ENCODE measurements around the gene BLNK. TPM values are rescaled to one million over a fixed set of nuclear protein-coding genes. Genes with fewer than 3 reads are reported as not detected.

Gene BLNK
- total RNA-seq, 1 donor: not detected

DNA sequence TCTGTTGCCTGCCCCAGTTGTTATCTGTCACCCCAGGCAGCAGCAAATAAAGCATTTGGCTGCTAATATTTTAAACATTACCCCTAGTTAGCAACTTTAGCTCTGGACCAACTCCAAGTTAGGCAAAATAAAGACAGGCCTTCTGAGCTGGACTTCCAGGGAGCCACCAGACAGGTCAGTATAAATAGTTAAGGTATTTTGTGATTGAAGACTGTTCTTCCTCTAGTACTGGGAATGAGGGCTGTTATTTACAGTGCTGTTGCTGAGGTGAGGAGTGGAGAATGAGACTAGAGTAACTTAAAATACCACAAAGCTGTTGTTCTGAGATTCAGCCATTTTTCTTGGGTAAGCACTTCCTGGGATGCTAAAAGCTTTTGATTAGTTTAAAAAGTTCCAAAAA lies 101.1 kb downstream of the BLNK start:
- H3K4me3 ChIP-seq (ENCODE audit: low read depth, low read length): no peak overlapping the region
- no peak for DNase-seq (ENCODE audit: low read depth)
- no peak for TF ChIP-seq CTCF (IDR thresholded peaks at IDR 0.05; ENCODE audit: insufficient read depth, low read depth, low read length)

DNA sequence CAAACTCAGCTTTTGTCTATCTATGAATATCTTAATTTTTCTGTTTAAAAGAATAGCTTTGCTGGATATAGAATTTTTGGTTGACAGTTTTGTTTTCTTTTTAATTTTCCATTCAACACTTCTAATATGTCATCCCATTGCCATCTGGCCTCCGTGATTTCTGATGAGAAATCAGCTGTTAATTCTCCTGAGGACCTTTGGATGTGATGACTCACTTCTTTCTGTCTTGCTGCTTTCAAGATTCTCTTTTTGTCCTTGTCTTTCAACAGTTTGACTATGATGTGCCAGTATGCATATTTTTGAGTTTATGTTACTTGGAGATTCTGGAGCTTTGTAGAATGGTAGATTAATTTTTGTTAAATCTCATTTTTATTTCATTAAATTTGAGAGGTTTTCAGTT lies 102.8 kb downstream of the BLNK start:
- H3K4me3 ChIP-seq (ENCODE audit: low read depth, low read length): no peak overlapping the region
- TF ChIP-seq CTCF (IDR thresholded peaks at IDR 0.05; ENCODE audit: insufficient read depth, low read depth, low read length): no peak
- DNase-seq (ENCODE audit: low read depth): no peak

GRCh38 chr10:96165726-96166125 lies 105.6 kb downstream of the BLNK start:
- no peak overlapping the region for H3K4me3 ChIP-seq (ENCODE audit: low read depth, low read length)

DNA sequence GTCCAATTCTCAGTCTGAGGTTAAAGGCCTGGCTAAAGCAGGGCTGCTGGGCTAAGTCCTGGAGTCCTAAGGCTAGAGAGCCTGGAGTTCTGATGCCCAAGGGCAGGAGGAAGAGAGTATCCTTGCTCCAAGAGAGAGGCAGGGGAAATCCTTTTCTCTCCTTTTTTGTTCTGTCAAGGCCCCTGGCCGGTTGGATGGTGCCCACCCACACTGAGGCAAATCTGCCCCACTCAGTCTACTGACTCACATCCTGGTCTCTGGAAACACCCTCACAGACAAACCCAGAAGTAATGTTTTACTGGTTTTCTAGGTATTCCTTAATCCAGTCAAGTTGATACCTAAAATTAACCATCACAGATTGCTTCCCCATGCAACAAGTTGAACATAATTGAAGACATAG lies 118.3 kb downstream of the BLNK start:
- no peak for DNase-seq (ENCODE audit: low read depth)
- TF ChIP-seq CTCF (IDR thresholded peaks at IDR 0.05; ENCODE audit: insufficient read depth, low read depth, low read length): no peak
- no peak overlapping the region for H3K4me3 ChIP-seq (ENCODE audit: low read depth, low read length)

More at GRCh38 chr10:96165726-96166125, 105.6 kb downstream of the BLNK start:
- TF ChIP-seq CTCF (IDR thresholded peaks at IDR 0.05; ENCODE audit: insufficient read depth, low read depth, low read length): no peak
- DNase-seq (ENCODE audit: low read depth): no peak

DNA sequence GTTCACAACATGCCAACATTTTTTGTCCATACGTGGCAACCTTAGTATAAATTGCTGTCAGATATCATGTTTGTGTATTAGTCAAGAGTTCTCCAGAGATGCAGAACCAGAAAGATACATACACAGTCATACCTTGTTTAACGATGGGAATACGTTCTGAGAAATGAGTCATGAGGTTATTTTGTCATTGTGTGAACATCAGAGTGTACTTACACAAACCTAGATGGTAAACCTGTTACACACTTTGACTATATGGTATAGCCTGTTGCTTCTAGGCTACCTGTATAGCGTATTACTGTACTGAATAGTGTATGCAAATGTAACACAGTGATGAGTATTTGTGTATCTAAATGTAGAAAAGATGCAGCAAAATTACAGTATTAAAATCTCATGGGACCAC lies 118.9 kb downstream of the BLNK start:
- no peak for TF ChIP-seq CTCF (IDR thresholded peaks at IDR 0.05; ENCODE audit: insufficient read depth, low read depth, low read length)
- no peak for DNase-seq (ENCODE audit: low read depth)
- no peak overlapping the region for H3K4me3 ChIP-seq (ENCODE audit: low read depth, low read length)

Other genes starting within 250 kb of the BLNK start
- 5.8 and 7.8 TPM in 2 replicates for gene CCNJ, start 228.0 kb downstream of the BLNK start, total RNA-seq
- gene ZNF518A, start 141.3 kb downstream of the BLNK start, total RNA-seq: 13.5 and 19.9 TPM in 2 replicates
- not detected in 2 replicates for gene DNTT, start 32.9 kb upstream of the BLNK start, total RNA-seq
- gene OPALIN, start 87.4 kb upstream of the BLNK start, total RNA-seq: not detected in 2 replicates
- under 0.01 TPM in 1 of 2 replicates, not detected in the other for gene TLL2, start 242.4 kb upstream of the BLNK start, total RNA-seq

Measured in fibroblast of villous mesenchyme (primary cell).